GM19397 (cell line): ENCODE results near the gene DYSF.

Experiments used
- ATAC-seq: cut with Tn5 transposase; IDR thresholded peaks from one replicate; pipeline ENCODE4 v1.9.1; 2021; ENCODE audit warnings: mild to moderate bottlenecking, moderate library complexity; ENCODE audit not compliant: unreplicated experiment

The DYSF gene

DNA sequence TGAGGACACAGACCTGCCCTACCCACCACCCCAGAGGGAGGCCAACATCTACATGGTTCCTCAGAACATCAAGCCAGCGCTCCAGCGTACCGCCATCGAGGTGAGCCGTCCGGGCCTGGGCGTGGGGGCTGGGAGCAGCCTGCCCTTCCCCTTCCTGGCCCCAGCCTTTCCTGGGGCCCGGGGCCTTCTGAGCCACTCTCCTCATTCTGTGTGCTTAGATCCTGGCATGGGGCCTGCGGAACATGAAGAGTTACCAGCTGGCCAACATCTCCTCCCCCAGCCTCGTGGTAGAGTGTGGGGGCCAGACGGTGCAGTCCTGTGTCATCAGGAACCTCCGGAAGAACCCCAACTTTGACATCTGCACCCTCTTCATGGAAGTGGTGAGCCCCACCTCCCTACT is 157.9 kb downstream of the DYSF start:
- no peak for ATAC-seq

DNA sequence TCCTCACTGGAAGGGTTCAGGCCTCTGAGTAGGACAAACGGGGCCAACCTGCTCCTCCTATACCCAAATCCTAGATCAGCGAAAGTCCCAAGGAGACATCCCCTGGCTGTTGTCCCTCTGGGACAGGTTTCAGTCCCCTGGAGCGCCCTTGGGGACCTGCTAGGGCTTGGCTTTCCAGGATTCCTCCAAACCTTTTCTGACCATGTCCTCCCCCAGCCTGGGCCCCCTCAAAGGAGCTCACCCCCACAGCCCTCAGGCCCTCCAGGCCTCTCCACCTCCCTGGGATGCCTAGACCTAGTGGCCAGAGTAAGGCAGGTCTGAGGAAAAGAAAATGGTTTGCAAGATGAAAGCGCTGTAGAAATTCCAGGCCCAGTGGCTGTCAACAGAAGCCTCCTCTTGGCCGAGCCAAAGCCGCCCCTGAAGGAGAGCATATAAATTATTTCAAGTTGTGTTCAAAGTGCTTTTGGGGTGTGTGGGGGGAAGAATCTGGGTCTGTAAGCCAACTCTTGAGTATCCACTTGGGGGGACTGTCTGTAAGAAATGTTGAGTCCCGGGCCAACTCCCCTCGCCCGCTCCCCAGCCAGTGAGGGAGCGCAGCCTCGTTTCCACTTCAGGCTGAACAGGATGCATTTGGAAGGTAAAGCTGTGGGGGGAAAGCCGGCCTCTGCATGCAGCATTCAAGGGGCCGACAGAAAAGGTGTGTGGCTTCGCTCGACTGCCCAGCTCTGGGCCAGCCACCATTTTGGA is 158.6 kb downstream of the DYSF start:
- no peak for ATAC-seq

- no peak for ATAC-seq
These were observed 159.4 kb downstream of the DYSF start for GRCh38 chr2:71612581-71613402.

DNA sequence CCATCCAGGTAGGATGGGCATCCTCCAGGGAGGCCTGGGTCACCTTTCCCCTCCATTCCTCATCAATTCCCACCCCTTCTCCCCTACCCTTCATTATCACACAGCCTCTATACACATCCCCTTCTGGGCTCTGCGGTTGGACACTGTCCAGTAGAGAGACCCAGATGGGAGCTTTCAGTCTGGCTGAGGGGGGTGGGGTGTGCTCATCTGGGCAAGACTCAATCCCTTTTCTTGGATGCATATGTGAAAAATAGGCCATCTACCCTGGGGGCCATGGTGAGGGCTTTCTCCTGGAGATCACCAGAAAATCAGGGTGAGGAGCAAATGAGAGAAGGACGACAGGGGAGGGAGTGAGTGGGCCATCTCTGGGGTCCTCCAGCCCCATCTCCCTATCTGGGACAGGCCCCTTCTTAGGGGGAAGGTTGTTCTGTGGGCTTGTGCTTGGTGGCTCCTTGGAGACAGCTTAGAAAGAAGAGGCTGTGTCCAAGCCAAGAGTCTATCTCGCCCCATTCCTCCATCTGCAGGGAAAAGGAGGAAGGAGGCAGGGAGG is 160.1 kb downstream of the DYSF start:
- ATAC-seq = no peak

GRCh38 chr2:71613953-71614925 is 160.9 kb downstream of the DYSF start:
- no peak for ATAC-seq

DNA sequence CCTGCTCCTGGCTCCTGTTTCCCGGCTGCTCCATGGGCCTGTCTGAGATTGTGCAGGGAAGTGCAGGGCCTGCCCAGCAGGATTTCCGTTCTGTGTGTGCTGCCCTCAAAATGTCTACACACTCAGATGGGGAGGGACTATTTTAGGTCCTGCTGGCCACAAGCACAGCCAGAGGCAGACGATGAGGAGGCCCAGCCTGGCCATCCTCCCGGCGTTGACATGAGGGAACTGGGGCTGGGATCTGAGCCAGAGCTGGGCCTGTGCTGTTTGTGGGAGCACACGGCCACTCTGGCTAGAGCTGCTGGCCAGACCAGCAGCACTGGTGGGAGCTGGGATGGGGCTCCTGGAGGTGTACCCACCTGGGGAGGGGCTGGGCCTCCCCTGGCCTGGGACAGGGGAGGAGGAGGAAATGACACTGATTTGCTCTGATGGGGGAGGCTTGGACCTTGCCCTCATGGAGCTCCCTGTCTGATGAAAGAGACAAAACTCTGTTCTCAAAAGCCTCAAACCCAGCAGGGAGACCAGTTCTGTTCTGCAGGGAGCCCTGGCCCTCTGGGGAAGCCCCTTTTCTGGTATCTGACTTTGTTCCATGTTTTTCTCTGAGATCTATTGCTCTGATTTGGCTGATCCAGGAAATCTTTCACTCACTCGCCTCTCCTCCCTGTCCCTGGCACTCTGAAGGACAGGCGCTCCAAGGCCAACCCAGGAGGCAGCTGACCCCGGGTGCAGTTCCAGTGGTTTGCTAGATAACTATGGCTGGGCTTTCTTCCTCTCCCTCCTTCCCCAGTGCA is 161.8 kb downstream of the DYSF start:
- no peak for ATAC-seq

- no peak for ATAC-seq
These were observed 162.7 kb downstream of the DYSF start for GRCh38 chr2:71615767-71616730.

- ATAC-seq = no peak
These were observed 163.9 kb downstream of the DYSF start for GRCh38 chr2:71617266-71617665.

DNA sequence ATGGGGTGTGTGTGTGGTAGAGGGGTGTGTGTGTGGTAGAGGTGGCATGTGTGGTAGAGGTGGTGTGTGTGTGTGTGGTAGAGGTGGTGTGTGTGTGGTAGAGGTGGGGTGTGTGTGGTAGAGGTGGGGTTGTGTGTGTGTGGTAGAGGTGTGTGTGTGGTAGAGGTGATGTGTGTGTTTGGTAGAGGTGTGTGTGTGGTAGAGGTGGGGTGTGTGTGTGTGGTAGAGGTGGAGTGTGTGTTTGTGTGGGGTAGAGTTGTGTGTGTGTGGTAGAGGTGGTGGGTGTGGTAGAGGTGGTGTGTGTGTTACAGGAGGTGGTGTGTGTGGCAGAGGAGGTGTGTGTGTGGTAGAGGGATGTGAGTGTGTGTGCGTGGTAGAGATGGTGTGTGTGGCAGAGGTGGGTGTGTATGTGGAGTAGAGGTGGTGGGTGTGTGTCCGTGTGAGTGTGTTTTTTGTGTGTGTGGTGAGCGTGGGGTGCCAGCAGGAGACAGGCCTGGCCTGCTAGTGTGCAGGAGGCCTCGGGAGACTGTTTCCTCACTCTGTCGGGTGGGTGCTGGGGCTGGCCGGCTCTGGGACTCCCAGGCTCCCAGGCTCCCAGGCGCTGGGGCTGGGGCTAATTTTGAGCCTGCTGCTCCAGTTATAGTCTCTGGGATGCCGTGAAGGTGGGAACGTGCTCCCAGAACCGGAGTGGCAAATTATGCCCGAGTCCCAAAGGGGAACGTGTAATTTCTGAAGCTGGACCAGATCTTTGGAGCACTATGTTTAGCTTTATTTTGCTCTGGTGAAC is 165.2 kb downstream of the DYSF start:
- no peak for ATAC-seq

GRCh38 chr2:71619230-71619741 is 165.9 kb downstream of the DYSF start:
- no peak for ATAC-seq

DNA sequence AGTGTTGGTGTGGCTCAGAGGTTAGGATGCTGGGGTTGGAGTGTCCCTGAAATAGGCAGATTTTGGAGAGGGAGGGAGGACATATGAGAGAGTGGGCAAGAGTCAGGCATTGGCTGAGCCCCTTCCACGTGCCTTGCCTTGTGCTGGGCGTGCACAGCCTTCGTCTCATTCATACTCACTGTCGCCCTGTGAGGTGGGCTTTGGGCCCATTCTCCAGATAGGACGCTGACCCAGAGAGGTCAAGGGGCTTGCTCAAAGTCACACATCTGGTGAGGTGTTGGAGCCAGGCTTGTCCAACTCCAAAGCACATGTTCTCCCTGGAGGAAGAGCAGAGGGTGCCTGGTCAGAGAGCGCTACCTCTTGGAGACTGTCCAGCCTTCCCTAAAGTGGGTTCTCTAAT is 166.8 kb downstream of the DYSF start:
- ATAC-seq = no peak

GRCh38 chr2:71620851-71621251 is 167.5 kb downstream of the DYSF start:
- no peak for ATAC-seq

- ATAC-seq = no peak
These were observed 175.9 kb downstream of the DYSF start for GRCh38 chr2:71629273-71629672.

DNA sequence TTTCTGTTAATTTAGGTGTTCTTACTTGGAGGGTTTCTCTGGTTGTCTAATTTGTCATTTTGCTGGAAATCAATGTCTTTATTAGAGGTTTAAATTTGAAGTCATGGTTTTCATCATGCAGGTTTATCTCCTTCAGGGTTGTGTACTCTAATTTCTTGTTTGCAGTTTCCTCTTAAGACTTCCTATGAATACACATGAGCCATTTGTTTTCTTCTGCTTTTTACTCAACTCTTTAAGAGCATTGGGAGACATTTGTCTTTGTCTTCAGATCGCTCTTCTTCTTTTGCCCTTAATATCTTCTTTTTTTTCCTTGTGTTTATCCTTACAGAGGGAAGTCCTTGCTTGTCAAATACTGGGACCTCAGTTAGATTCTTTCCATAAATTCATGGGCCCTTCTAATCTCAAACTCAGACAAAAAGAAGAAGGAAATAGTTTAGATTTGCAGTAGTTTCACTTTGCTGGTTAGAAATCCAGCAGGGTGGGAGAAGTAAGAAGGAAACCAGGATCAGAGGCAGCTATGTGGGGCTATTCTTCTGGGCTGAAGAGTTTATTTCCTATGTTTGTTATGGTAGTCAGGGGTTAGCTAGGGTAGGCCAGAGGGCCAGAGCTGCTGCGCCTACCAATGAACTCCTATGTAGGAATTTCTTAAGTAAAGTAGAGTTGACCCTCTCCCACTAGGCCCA is 176.6 kb downstream of the DYSF start:
- no peak for ATAC-seq

DNA sequence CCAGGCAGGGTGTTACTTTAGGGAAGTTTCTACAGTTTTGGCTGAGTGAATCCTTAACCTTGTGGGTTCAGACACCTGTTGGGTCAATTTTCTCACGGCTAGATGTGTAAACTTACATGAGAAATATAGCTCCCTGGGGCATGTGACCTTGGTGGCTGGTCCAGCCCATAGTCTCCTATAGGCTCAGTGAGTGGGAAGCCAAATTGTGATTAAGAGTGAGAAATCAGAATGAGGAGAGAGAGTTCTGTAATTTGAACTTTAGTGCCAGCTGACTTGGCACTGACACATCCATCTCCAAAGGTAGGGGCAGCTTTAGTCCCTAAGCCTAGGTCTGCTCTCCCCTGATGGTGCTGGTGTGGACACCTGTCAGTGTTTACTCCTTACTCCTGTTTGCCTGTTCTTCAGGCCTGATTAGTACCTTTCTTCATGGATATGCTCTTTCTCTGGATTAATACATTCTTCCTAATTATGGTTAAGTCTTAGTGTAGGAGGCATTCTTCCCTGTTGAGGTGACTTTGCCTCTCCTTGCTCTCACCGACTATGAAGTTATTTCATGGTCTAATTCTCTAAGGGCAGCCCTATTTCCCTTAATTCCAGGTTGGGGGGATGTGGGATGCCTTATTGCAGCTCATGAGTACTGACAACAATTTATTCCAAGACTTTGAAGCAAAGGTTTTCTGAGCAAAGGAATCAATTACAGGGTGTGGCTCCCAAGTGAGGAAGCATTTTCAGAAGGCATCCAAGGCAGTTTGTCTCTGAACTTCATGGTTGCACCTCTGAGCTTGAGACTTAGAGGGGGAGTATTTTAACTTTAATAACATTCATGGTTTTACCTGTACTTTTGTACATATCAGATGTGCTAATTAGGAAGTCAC is 177.3 kb downstream of the DYSF start:
- ATAC-seq = no peak

DNA sequence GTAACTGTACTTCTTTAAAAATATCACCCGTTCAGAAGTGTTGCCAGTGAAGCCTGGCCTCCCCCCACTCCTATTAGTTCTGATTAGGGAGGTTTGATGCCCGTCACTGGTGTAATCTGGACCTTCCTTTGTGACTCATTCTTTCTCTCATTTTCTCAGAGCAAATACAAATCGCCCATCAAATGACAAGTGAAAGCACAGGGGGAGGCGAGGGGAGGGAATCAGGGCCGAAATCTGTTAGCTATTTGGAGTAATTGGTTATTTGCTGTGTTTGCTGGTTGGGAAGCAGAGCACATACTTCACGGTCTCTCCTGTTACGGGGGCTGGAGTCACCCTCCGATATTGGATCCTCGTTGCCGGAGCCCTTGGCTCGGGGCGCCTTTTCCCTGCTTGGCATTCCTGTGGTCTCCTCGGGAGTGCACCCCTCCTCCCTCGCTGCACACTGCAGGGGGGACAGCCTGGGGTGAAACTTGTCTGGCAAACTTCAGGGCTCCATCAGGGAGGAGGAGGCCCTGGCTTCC is 178.1 kb downstream of the DYSF start:
- ATAC-seq = no peak
